Bronchial epithelial cell (primary cell): Measurements from ENCODE around the gene BRD9. TPM values are rescaled to one million over a fixed set of nuclear protein-coding genes. Genes with fewer than 3 reads are reported as not detected.
"Not testable (repeated sequence)": the region's sequence is repeated elsewhere in the genome, so short reads cannot be mapped to it uniquely, and the experiment has no call there.

ENCODE experiments used
- DNase-seq: peaks from one replicate; pipeline ENCODE4 v3.0.0-alpha.2; 2010; ENCODE audit warnings: low read depth
- FAIRE-seq: peaks from 2 replicates; lab custom pipeline; 2011; peaks lifted over from hg19 to GRCh38; lab: Jason Lieb, UNC
- H3K27me3 ChIP-seq: 2 replicates; pipeline ENCODE4 v1.5.1; 2011; ENCODE audit warnings: low read length; ENCODE audit not compliant: control insufficient read depth, insufficient read depth
- H3K36me3 ChIP-seq: 2 replicates; pipeline ENCODE4 v1.5.1; 2011; ENCODE audit warnings: low read length; ENCODE audit not compliant: control insufficient read depth, insufficient read depth
- H3K4me3 ChIP-seq: 2 replicates; pipeline ENCODE4 v1.5.1; 2011; ENCODE audit warnings: mild to moderate bottlenecking, low read depth, low read length, control low read depth
- total RNA-seq: library from RNA; depleted of rRNA; stranded (reverse); fragments of >200 nt; gene quantifications from 2 replicates; pipeline ENCODE4 v1.2.1, GENCODE V29; 2014
- TF ChIP-seq, protein P1 (sequence below): IDR thresholded peaks from 2 replicates; pipeline ENCODE4 v1.5.1; 2011; ENCODE audit warnings: mild to moderate bottlenecking, moderate library complexity, low read length, control low read depth, inconsistent platforms; ENCODE audit not compliant: insufficient read depth, severe bottlenecking

The BRD9 gene
- 36.1 TPM in 2 replicates for total RNA-seq

DNA sequence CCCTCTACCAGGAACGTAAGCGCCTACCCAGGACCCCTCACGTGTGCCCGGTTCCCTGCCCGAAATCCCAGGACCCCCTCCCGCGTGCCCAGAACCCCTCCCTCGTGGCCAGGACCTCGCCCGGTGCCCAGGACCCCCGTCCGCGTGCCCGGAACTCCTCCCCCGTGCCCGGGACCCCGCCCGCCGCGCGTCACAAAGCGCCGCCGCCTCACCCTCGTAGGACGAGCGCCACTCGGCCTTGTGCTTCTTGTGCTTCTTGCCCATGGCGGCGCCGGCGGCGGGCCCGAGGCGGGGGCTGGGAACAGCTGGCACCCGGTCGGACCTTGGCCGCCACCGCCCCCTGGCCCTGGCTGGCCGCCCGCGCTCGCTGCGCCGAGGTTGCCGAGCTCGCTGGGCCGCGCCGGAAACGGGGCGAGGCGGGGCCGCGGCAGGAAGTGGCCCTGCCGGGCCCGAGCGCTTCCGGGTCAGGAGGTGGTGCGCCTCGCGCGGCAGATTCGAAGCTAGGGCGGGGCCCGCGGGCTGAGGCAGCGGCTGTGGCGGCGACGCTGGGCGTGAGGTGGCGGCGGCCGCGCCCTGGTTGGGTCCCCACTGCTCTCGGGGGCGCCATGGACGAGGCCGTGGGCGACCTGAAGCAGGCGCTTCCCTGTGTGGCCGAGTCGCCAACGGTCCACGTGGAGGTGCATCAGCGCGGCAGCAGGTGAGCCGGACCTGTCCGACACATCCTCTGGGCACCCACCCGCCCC lies at the start of gene BRD9, which contains the start of gene TRIP13:
TSS of gene BRD9 (minus strand) at position 408 of the 743 bp plus-strand sequence. CDS start at position 264, 144 bp downstream.
TSS of gene TRIP13 (plus strand) at position 491 of the 743 bp plus-strand sequence. CDS start at position 606, 115 bp downstream.
- FAIRE-seq (no peak), DNase-seq (peak; percentile 57)
- H3K4me3 ChIP-seq, result peak within 1 kb of the TSS; percentile 98
- TF ChIP-seq, protein P1, sequence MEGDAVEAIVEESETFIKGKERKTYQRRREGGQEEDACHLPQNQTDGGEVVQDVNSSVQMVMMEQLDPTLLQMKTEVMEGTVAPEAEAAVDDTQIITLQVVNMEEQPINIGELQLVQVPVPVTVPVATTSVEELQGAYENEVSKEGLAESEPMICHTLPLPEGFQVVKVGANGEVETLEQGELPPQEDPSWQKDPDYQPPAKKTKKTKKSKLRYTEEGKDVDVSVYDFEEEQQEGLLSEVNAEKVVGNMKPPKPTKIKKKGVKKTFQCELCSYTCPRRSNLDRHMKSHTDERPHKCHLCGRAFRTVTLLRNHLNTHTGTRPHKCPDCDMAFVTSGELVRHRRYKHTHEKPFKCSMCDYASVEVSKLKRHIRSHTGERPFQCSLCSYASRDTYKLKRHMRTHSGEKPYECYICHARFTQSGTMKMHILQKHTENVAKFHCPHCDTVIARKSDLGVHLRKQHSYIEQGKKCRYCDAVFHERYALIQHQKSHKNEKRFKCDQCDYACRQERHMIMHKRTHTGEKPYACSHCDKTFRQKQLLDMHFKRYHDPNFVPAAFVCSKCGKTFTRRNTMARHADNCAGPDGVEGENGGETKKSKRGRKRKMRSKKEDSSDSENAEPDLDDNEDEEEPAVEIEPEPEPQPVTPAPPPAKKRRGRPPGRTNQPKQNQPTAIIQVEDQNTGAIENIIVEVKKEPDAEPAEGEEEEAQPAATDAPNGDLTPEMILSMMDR, result no peak
- H3K36me3 ChIP-seq, result peaks cover 26% of the 10 kb centered on the region
- H3K27me3 ChIP-seq, result no peaks in the 10 kb centered on the region

DNA sequence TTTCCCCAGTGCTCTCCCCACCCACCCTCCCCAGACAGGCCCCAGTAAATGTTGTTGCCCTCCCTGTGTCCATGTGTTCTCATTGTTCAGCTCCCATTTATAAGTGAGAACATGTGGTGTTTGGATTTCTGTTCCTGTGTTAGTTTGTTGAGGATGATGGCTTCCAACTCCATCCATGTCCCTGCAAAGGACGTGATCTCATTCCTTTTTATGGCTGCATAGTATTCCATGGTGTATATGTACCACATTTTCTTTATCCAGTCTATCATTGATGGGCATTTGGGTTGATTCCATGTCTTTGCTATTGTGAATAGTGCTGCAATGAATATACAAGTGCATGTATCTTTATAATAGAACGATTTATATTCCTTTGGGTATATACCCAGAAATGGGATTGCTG lies 48.1 kb upstream of the BRD9 start:
- DNase-seq, H3K4me3 ChIP-seq, FAIRE-seq, H3K36me3 ChIP-seq: not testable (repeated sequence)
- H3K27me3 ChIP-seq, result peaks cover 12% of the 10 kb centered on the region

DNA sequence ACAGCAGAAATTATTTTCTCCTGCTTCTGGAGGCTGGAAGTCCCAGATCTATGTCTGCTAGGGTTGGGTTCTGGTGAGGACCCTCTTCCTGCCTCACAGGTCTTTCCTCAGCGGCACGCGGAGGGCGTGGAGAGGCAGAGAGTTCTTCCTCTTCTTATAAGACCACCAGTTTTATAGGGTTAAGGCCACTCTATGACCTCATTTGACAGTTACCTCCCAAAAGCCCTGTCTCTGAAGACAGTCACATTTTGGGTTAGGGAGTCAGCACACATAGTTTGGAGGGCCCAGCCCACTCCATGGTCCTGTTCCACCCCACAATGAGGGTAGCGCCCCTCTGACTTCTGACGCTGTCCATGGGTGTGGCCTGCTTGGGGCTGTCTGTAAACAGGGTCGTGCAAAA lies 46.8 kb upstream of the BRD9 start:
- H3K36me3 ChIP-seq, result no peaks in the 10 kb centered on the region
- H3K4me3 ChIP-seq, result no peak overlapping the region
- no peak for FAIRE-seq
- H3K27me3 ChIP-seq, result peaks cover 5% of the 10 kb centered on the region
- DNase-seq, result no peak
- TF ChIP-seq, protein P1, result no peak

DNA sequence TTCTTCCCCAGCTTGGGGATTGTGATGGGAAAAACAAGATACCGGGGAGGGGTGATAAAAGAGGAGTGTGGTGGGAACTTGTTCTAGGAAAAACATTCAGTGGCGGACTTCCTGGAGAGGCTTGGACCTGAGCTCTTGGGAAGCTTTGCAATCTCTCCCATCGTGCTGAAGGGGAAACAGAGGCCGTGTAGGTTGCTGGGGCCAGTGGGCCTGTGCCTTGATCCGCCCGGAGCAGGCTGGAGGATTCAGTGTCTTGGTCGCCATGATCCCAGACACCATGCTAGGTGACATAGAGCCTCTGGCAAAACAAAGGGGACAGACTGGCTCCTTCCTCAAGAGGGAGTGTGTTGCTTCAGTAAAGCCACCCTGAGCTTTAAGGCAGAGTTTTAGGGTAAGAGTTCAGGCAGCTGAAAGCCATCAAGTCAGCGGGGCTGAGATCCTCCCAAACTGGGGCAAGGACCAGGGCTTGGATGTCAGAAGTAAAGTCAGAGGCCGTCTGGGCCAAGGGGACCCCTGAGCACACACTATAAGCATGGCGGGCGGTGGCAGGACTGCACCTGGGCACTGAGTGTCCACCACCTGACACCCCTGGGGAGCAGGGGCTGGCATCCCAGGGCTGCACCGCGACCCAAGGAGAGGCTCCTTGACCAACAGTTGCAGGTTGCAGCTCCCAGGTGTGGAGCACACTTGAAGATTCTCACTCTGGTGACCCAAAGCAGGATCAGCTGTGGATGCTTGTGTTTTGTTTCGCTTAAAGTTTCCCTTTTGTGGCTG lies 44.7 kb upstream of the BRD9 start:
- TF ChIP-seq, protein P1, result no peak
- no peaks in the 10 kb centered on the region for H3K36me3 ChIP-seq
- FAIRE-seq (no peak), DNase-seq (no peak)
- H3K4me3 ChIP-seq, result no peak overlapping the region
- H3K27me3 ChIP-seq, result peaks cover 3% of the 10 kb centered on the region

DNA sequence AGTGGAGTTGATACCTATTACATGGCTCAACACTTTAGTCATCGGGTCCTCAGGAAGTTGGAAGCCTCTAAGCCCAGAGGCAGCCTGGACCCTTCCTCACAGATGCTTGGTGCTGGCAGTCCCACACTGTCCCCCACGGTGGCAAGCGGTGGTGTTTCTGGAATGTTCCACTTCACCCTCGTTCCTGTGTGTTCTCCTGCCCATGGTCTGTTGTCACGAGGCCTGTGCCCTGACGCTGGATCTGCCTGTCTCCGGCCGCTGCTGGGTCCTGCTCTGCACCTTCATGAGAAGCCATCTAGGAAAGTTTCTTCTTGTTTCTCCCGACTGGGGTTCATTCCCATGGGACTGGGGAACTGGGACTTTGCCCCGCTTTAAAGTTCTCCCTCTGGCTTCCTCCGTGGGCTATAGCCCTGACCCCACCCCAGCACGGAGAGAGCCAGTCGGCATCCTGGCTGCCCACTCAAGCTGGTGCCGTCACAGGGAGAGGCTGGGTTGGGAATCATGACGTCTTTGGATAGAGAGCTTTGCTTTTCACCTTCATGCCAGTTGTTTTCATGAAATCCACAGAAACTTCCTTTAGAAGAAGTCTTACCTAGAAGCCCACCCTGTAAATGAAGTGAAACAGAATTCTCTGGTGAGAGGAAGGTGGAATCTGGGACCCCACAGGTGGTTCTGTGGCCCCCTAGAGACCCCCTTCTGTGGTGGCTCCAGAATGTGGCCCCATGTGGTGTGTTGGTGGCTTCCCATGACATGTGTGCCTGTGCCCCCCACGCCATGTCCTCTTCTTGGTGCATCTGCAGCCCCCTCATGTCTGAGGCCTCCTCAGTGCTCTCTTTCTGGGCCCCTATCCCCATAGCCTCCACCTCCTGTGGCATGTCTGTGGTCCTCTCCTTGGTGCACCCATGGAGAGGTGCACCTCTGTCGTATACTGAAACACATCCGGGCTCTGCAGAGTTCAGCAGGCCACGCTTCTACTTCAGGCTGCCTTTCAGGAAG lies 43.8 kb upstream of the BRD9 start:
- FAIRE-seq, result no peak
- H3K27me3 ChIP-seq, result peaks cover 4% of the 10 kb centered on the region
- no peaks in the 10 kb centered on the region for H3K36me3 ChIP-seq
- TF ChIP-seq, protein P1, result no peak
- no peak for DNase-seq
- H3K4me3 ChIP-seq, result no peak overlapping the region
